Right renal pelvis (tissue), 4 donors: ENCODE results near the gene RNF141. TPM values are rescaled to one million over a fixed set of nuclear protein-coding genes. Genes with fewer than 3 reads are reported as not detected.

Experiments
- DNase-seq, 4 donors: peaks; one replicate each; pipeline ENCODE4 v3.0.0-alpha.2; 2013; ENCODE audit warnings: low read depth in 4 of 4, low spot score in 3 of 4, missing footprints in 1 of 4
- polyA plus RNA-seq, 4 donors: library from polyadenylated mRNA; unstranded; fragments of 120-200 nt; gene quantifications; one replicate each; pipeline ENCODE4 v1.2.1, GENCODE V29; 2013; ENCODE audit not compliant: insufficient read length in 4 of 4

RNF141 gene
- polyA plus RNA-seq, 4 donors: 39.5 to 54.3 (median 50.7) TPM

- no peak for DNase-seq
Observed at GRCh38 chr11:10526974-10527918, 13.7 kb downstream of the RNF141 start.

GRCh38 chr11:10524471-10524870, 16.5 kb downstream of the RNF141 start:
- DNase-seq: peak in 1 of 4 donors; percentile 15

- no peak for DNase-seq
Observed at GRCh38 chr11:10522921-10523320, 18.1 kb downstream of the RNF141 start.

DNA sequence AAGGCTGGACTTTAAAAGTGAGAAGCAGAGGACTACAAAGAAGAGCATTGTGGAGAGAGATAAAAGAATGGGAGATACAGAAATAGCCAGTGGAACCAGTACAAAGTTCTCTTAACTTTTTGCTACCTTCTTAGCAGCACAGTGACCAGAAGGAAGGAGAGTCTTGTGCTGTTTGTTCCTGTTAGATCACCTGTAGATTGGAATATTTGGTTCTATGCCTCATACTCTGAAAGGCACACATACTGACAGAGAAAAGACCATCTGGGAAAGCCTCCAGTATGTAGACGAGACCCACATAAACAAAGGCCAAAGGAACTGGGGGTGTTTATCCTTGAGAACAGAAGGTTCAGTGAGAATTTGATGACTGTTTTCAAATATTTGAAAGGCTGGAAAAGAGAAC, 18.7 kb downstream of the RNF141 start:
- DNase-seq: no peak

- DNase-seq: no peak
Observed at GRCh38 chr11:10520562-10520961, 20.4 kb downstream of the RNF141 start.

GRCh38 chr11:10519630-10520029, 21.4 kb downstream of the RNF141 start:
- no peak for DNase-seq

DNA sequence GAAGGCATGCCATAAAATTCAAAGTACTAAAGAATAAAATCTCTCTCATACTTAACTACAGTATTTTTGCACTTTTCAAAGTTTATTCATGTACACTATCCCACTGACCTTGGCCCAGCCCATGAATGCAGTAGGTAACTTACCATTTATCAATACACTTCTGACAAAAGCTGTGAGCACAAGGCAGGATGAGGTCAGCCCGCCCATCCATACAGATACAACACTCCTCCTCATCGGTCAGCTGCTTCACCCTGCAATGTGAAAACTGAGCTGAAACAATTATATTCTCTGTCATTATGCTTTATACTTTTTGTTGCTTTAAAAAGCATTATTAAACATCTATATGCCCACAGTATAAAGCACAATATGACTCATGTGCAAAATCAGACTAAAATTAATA, 22.1 kb downstream of the RNF141 start:
- DNase-seq: no peak

- DNase-seq: no peak
Observed at GRCh38 chr11:10518123-10518522, 22.9 kb downstream of the RNF141 start.

- DNase-seq: no peak
Observed at GRCh38 chr11:10515418-10515817, 25.6 kb downstream of the RNF141 start.

- DNase-seq: no peak
Observed at GRCh38 chr11:10514709-10515108, 26.3 kb downstream of the RNF141 start.

GRCh38 chr11:10514202-10514601, 26.8 kb downstream of the RNF141 start:
- DNase-seq: no peak

DNA sequence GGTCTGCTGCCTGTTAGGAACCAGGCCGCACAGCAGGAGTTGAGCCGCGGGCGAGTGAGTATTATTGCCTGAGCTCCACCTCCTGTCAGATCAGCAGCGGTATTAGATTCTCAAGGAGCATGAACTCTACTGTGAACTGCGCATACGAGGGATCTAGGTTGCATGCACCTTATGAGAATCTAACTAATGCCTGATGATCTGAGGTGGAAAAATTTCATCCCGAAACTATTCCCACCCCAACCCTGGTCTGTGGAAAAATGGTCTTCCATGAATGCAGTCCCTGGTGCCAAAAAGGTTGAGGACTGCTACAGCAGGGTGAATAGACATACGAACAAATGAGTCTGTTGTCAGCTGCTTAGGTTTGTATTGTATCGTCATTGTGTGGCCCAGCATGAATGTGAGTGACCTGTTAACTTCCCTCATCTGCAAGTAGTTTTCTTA, 29.8 kb downstream of the RNF141 start:
- no peak for DNase-seq

DNA sequence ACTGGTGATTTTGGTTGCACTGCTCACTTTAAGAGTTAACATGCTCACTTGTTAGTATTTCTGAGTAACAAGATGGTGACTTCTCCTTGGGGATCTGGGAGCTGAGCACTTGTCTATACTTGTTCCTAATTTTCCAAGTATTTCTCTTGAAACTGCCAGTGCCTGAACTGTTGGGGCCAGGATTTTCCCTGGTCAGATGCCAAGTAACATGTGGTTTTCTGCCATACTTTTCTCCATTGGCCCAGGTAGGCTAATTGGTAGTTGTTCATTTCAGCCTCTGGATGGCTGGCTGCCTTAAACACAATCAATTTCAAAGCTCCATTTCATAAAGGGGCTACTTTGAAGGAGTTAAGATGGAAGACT, 35.0 kb downstream of the RNF141 start:
- no peak for DNase-seq

DNA sequence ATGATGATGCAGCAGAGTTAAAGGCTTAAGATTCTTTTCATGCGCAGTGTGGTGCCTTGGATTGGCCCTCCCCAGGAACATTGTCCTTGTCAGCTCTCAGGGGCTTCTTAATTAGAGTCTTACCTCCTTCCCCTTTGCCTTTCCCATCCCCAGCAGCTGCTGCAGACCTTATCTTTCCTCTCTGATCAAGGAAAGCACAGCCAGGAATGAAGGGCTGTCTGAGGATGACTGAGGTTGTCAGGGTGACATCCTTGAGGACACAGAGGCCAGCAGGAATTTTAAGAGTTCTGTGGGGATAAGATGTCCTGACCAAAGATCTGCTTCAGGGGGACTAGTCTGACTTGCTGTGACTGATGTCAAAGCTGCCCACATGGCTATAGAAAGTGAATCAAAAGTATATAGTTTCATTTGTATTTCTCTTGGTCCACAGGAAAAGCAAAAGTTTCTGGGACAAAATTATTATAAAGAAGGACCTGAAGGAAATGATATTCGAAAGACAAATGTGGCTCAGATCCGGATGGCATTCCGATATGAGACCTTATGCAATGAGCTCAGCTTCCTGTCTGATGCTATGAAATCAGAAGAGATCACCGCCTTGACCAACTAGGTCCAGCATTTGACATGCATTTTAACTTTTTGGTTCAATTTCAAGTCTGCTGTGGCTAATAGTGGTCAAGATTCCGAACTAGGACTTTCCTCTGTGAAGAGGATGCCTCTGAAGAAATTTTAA, 35.5 kb downstream of the RNF141 start:
- DNase-seq: no peak

DNA sequence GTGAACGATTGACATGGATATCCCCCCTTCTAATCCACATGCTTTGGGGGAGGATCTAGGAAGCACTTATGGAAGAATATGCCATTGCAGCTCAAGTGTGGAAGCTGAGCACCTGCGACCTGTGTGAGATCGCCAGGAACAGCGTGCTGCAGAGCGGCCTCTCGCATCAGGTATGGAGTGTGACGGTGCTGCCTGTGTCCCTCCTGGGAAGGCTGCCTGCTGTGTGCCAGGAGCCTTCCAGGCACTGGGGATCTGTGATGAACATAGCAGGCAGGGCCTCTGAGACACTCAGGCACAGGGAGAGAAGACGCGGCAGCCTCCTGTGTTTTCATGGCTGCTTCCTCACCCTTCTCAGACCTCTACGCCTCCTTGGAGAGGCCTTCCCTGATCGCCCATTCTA, 36.5 kb downstream of the RNF141 start:
- no peak for DNase-seq

- DNase-seq: no peak
Observed at GRCh38 chr11:10503777-10504480, 37.1 kb downstream of the RNF141 start.

GRCh38 chr11:10503221-10503620, 37.8 kb downstream of the RNF141 start:
- no peak for DNase-seq

DNA sequence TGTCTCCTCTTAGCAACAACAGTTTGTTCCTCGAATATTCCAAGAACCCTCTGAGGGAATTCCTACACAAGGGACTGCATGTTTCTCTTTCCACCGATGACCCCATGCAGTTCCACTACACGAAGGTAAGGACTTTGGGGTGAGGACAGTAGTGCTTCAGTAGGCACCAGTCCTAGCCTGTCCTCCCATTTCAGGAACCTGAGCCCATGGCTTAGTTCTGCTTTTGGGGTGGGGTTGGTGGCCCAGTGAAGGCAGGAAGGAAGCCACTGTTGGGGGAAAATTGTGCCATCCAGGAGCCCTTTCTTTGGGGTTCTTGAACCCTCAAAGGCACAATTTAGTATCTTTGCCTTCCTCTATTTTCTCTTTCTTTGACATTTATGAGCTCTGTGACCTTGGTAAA, 38.2 kb downstream of the RNF141 start:
- no peak for DNase-seq

- DNase-seq: no peak
Observed at GRCh38 chr11:10502065-10502680, 38.8 kb downstream of the RNF141 start.

GRCh38 chr11:10500757-10501684, 40.0 kb downstream of the RNF141 start:
- DNase-seq: no peak
